ENCODE data around the gene ANKRD26. TPM values are rescaled to one million over a fixed set of nuclear protein-coding genes. Genes with fewer than 3 reads are reported as not detected.
"Not testable (repeated sequence)": the region's sequence is repeated elsewhere in the genome, so short reads cannot be mapped to it uniquely, and the experiment has no call there.

The ANKRD26 gene
- total RNA-seq, 1 donor from 2014 or later, result 6.1 TPM

GRCh38 chr10:27088119-27089044, 11.9 kb downstream of the ANKRD26 start:
- TF ChIP-seq CTCF (IDR thresholded peaks at IDR 0.05; ENCODE audit: insufficient read depth, low read length, poor library complexity, severe bottlenecking), result no peak
- Histone ChIP-seq H3K27me3 (ENCODE audit: control insufficient read depth, insufficient read depth, low read length) (no peaks in the 10 kb centered on the region), H3K36me3 (ENCODE audit: control insufficient read depth, insufficient read depth, low read length) (no peaks in the 10 kb centered on the region), H3K4me3 (ENCODE audit: low read depth, low read length) (no peak overlapping the region)
- DNase-seq (ENCODE audit: low read depth), result no peak

- Histone ChIP-seq H3K27me3 (ENCODE audit: control insufficient read depth, insufficient read depth, low read length) (no peaks in the 10 kb centered on the region), H3K36me3 (ENCODE audit: control insufficient read depth, insufficient read depth, low read length) (no peaks in the 10 kb centered on the region), H3K4me3 (ENCODE audit: low read depth, low read length) (no peak overlapping the region)
- no peak for TF ChIP-seq CTCF (IDR thresholded peaks at IDR 0.05; ENCODE audit: insufficient read depth, low read length, poor library complexity, severe bottlenecking)
- DNase-seq (ENCODE audit: low read depth), result no peak
Measured at GRCh38 chr10:27072436-27073114, 27.7 kb downstream of the ANKRD26 start.

GRCh38 chr10:27068217-27068891, 31.9 kb downstream of the ANKRD26 start:
- TF ChIP-seq CTCF (IDR thresholded peaks at IDR 0.05; ENCODE audit: insufficient read depth, low read length, poor library complexity, severe bottlenecking), result no peak
- Histone ChIP-seq H3K36me3 (ENCODE audit: control insufficient read depth, insufficient read depth, low read length) (no peaks in the 10 kb centered on the region), H3K4me3 (ENCODE audit: low read depth, low read length) (no peak overlapping the region), H3K27me3 (ENCODE audit: control insufficient read depth, insufficient read depth, low read length) (no peaks in the 10 kb centered on the region)
- DNase-seq (ENCODE audit: low read depth), result no peak

GRCh38 chr10:27065084-27065483, 35.2 kb downstream of the ANKRD26 start:
- Histone ChIP-seq H3K36me3 (ENCODE audit: control insufficient read depth, insufficient read depth, low read length) (no peaks in the 10 kb centered on the region), H3K4me3 (ENCODE audit: low read depth, low read length) (no peak overlapping the region), H3K27me3 (ENCODE audit: control insufficient read depth, insufficient read depth, low read length) (no peaks in the 10 kb centered on the region)
- DNase-seq (ENCODE audit: low read depth), result no peak
- TF ChIP-seq CTCF (IDR thresholded peaks at IDR 0.05; ENCODE audit: insufficient read depth, low read length, poor library complexity, severe bottlenecking), result no peak

GRCh38 chr10:27052656-27053055, 47.6 kb downstream of the ANKRD26 start:
- Histone ChIP-seq H3K27me3 (ENCODE audit: control insufficient read depth, insufficient read depth, low read length) (no peaks in the 10 kb centered on the region), H3K36me3 (ENCODE audit: control insufficient read depth, insufficient read depth, low read length) (no peaks in the 10 kb centered on the region), H3K4me3 (ENCODE audit: low read depth, low read length) (no peak overlapping the region)
- no peak for DNase-seq (ENCODE audit: low read depth)
- no peak for TF ChIP-seq CTCF (IDR thresholded peaks at IDR 0.05; ENCODE audit: insufficient read depth, low read length, poor library complexity, severe bottlenecking)

GRCh38 chr10:27045247-27045646, 55.0 kb downstream of the ANKRD26 start:
- H3K36me3 ChIP-seq (ENCODE audit: control insufficient read depth, insufficient read depth, low read length); H3K27me3 ChIP-seq (ENCODE audit: control insufficient read depth, insufficient read depth, low read length); DNase-seq (ENCODE audit: low read depth); H3K4me3 ChIP-seq (ENCODE audit: low read depth, low read length): not testable (repeated sequence)

All from kidney epithelial cell (primary cell).